CD4-positive, alpha-beta T cell treated with Interferon alpha-2 for 1 hour (primary cell): ENCODE results near the gene SORD.
"Not testable (repeated sequence)": the region's sequence is repeated elsewhere in the genome, so short reads cannot be mapped to it uniquely, and the experiment has no call there.

Source experiments
- DNase-seq, 2 donors: peaks; one replicate each; pipeline ENCODE4 v3.0.0-alpha.2; 2020 to 2022

Gene SORD

DNA sequence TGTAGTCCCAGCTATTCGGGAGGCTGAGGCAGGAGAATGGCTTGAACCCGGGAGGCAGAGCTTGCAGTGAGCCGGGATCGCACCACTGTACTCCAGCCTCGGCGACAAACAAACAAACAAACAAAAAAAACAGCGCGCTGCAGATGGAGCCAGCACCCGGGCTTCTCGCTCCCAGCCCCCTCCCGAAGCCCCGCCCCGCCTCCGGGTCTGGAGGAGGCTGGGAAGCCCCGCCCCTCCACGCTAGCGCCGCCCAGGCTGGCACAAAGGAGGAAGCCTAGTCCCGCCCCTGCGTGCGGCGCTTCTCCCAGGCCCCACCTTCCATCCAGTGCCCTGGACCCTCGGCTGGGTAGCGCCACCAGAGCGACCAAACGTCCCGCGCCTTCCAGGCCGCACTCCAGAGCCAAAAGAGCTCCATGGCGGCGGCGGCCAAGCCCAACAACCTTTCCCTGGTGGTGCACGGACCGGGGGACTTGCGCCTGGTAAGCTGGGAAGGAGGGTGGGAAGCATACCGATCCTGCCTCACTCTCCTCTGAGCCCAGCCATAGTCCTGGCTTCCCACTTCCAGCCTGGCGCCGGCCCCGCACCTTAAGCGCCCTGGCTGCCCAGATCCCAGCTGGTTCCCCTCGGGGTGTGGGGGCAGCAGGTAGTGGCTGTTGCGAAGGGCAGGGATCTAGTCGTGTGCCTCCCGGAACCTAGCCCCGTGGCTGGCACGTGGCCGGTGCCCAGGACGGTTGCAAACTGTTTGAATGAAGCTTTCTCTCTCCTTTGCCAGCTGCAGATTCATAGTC, at the start of gene SORD:
SORD (plus strand) TSS at position 325 of the 788 bp plus-strand sequence; CDS start at position 414, 89 bp downstream.
- DNase-seq, result peak; percentile 89 to 91

GRCh38 chr15:44976183-44976582, 46.8 kb upstream of the SORD start:
- DNase-seq, result not testable (repeated sequence)

DNA sequence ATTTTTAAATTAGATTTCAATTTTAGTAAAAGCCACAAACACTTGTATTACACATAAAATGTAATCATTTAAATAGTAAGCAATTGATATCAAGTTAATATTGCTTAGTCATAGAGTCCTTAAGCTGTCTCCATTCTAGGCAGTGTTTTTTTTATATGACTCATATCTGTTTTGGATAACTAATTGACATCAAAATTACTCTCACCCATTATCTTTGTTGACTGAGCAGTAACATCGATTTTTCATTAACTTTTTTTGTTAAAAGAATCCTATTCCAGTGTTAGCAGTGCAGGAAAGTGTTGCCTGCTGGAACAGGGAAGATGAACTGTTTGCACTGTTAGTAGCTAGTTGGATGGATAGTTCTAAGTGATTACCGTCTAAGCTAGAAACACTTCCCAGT, 45.2 kb upstream of the SORD start:
- DNase-seq, result not testable (repeated sequence)

GRCh38 chr15:44979617-44980339, 43.2 kb upstream of the SORD start:
- DNase-seq, result not testable (repeated sequence)

DNA sequence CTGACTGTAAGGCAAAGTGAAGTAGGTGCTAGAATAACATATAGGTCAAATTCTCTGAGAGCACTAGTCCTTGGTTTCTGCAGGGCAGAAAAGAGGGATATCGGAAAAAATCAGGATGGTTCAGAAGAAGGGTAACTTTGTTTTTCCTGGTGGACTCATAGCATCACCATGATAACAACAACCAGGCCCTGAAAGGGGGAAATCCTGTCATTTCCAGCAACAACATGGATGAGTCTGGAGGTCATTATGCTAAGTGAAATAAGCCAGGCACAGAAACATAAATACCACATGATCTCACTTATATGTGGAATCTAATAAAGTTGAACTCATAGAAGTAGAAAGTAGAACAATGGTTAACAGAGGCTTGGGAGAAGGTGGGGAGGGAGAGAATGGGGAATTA, 38.9 kb upstream of the SORD start:
- DNase-seq, result not testable (repeated sequence)

DNA sequence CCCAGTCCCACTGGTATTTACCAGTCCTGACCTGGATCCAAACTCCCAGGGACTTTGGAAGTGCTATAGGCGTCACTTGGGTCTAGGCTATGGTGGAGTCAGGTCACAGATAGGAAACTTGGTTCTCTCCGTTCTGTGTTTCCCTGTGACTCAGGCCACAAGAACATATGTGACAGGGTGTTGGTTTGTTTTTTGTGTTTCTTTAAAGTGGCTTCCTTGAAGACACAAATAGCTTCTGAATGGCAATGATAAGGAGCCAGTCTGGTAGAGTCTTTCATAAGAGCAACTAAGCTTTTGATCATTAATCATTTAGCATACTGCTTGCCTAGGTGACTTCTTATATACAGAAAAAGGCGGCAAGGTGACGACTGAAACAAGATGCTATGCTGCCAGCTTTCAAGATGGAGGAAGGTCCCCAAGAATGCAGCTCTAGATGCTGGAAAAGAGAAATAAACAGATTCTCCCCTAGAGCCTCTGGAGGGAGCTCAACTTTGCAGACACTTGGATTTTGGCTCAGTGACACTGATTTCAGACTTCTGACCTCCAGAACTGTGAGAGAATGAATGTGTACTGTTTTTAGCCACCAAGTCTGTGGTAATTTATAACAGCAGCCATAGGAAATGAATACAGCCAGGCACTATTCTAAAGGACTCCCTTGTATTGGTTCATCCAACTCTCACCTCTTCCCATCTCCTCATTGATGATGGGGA, 36.5 kb upstream of the SORD start:
- DNase-seq, result not testable (repeated sequence)

- not testable (repeated sequence) for DNase-seq
These were observed 35.3 kb upstream of the SORD start for GRCh38 chr15:44987711-44988110.

- DNase-seq, result not testable (repeated sequence)
These were observed 34.7 kb upstream of the SORD start for GRCh38 chr15:44988184-44988869.

DNA sequence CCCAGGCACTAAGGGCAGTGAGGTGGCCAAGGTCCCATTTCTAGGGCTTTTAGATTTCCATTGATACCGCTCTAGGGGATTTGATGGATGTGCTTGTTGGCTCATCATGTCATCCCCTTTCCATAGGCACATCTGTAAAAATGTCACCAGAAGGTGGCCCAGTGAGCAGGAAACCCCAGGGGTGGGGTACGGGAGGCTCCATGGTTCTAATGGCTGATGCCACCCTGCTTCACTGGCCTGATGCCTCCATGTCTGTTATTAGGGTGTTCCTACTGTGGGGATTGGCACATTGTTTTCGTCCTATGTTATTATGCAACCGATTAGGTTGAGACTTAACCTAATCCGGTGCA, 34.1 kb upstream of the SORD start:
- not testable (repeated sequence) for DNase-seq

DNA sequence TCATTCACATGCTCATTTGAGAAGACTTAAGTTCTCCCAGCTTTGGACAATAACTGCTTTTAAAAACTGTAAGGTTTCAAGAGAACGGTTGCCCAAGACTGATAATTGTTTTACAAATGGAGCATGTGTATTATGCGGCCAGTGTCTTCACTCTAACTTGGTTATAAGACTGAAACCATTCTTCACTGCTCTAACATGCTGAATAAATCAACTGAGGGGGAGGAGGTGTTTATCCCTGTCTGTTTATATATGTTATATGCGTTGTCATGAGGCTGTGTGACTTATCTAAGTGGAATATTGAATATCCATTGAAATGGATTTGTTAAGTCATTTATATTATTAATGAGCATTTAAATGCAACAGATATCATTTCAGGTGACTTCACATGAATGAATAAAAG, 25.4 kb upstream of the SORD start:
- not testable (repeated sequence) for DNase-seq

GRCh38 chr15:44999105-44999504, 23.9 kb upstream of the SORD start:
- DNase-seq, result no peak

DNA sequence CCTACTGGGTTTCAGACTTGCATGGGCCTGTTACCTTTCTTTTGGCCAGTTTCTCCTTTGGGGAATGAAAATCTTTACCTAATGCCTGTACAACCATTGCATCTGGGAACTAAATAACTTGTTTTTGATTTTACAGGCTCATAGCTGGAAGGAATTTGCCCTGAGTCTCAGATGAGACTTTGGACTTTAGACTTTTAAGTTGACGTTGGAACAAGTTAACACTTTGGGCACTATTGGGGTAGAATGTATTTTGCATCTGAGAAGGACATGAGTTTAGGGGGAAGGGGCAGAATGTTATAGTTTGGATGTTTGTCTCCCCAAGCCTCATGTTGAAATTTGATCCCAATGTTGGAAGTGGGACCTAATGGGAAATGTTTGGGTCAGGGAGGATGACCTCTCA, 21.8 kb upstream of the SORD start:
- DNase-seq, result not testable (repeated sequence)

GRCh38 chr15:45003731-45004410, 19.1 kb upstream of the SORD start:
- not testable (repeated sequence) for DNase-seq

- DNase-seq, result not testable (repeated sequence)
These were observed 18.3 kb upstream of the SORD start for GRCh38 chr15:45004590-45005175.

DNA sequence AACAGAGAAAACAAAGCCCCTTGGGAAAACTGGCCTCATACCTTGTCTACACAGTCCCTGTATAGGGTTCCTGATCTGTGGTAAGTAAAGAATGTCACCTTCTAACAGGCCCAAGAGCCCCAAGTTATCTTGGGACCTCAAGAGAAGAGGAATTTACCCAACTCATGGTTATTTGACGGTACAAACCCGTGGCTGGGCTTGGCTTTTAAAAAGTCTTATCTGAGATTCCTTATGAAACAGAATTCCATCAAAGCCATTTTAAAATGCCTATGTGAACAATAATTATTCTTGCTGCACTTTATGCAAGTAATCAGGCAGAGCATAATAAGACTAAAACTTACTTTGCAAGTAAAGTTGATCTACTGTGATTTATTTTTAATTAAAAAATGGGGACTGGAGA, 13.9 kb upstream of the SORD start:
- no peak for DNase-seq

DNA sequence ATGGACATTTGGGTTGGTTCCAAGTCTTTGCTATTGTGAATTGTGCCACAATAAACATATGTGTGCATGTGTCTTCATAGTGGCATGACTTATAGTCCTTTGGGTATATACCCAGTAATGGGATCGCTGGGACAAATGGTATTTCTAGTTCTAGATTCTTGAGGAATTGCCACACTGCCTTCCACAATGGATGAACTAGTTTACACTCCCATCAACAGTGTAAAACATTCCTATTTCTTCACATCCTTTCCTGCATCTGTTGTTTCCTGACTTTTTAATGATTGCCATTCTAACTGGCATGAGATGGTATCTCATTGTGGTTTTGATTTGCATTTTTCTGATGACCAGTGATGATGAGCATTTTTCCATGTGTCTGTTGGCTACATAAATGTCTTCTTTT, 7.9 kb upstream of the SORD start:
- not testable (repeated sequence) for DNase-seq

DNA sequence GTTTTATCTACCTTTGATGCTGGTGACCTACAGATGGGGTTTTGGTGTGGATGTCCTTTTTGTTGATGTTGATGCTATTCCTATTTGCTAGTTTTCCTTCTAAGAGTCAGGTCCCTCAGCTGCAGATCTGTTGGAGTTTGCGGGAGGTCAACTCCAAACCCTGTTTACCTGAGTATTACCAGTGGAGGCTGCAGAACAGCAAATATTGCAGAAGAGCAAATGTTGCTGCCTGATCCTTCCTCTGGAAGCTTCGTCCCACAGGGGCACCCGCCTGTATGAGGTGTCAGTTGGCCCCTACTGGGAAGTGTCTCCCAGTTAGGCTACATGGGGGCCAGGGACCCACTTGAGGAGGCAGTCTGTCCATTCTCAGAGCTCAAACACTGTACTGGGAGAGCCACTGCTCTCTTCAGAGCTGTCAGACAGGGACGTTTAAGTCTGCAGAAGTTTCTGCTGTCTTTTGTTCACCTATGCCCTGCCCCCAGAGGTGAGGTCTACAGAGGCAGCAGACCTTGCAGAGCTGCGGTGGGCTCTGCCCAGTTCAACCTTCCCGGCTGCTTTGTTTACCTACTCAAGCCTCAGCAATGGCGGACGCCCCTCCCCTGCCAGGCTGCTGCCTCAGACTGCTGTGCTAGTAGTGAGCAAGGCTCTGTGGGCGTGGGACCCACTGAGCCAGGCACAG, 2.6 kb upstream of the SORD start:
- DNase-seq, result not testable (repeated sequence)

DNA sequence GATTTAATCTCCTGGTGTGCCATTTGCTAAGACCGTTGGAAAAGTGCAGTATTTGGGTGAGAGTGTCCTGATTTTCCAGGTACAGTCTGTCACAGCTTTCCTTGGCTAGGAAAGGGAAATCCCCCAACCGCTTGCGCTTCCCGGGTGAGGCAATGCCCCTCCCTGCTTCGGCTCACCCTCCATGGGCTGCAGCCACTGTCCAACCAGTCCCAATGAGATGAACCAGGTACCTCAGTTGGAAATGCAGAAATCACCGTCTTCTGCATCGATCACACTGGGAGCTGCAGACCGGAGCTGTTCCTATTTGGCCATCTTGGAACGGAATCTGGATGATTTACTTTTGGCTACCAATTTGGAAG, 2.1 kb upstream of the SORD start:
- not testable (repeated sequence) for DNase-seq

- DNase-seq, result no peak
These were observed 1.6 kb upstream of the SORD start for GRCh38 chr15:45021348-45021747.

GRCh38 chr15:45023659-45024225, 747 bp downstream of the SORD start:
- no peak for DNase-seq

DNA sequence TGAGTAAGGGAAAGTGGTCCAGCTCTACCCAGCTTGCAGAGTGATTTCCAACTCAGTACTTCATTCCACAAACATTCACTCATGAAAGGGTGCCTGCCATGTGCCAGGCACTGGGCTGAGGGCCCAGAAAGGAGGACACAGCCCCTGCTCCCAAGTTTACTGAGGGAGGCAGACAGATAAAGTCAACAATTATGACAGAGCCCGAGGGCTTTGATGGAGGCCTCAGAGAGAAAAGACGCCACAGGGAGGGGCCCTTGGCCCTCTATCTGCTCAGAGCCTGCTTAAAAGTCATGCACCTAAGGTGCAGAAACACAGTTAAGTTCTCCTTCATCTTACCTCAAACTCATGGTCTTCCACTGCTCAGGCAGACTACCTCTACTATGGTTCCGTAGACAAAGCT, 1.7 kb downstream of the SORD start:
- DNase-seq, result not testable (repeated sequence)
